Panc1 (cell line): ENCODE measurements around the gene RHBDD1. TPM values are rescaled to one million over a fixed set of nuclear protein-coding genes. Genes with fewer than 3 reads are reported as not detected.

ENCODE experiments used
- ATAC-seq: fragments of 200-7000 bp; cut with Tn5 transposase; 2 replicates; pipeline ENCODE4 v1.9.1; 2020; ENCODE audit warnings: mild to moderate bottlenecking, moderate library complexity
- BruUV-seq: library from RNA; stranded (reverse); fragments of 400-500 nt; replicated peaks from 2 replicates; lab custom pipeline; 2021; lab: Mats Ljungman, UMichigan
- CTCF ChIA-PET: fragments of 300-600 bp; sonication (Branson Sonifier 250); formaldehyde crosslinking; loops from one replicate; lab custom pipeline; 2022; ENCODE audit warnings: antibody characterized with exemption; lab: Charles Lee
- POLR2A ChIA-PET: fragments of 300-600 bp; sonication (Branson Sonifier 250); formaldehyde crosslinking; loops from one replicate; lab custom pipeline; 2022; ENCODE audit warnings: antibody characterized with exemption; lab: Charles Lee
- DNase-seq: peaks from one replicate; pipeline ENCODE4 v3.0.0-alpha.2; 2010; ENCODE audit warnings: low read depth, low spot score
- H3K27ac ChIP-seq: 2 replicates; pipeline ENCODE4 v1.5.1; 2011; ENCODE audit warnings: mild to moderate bottlenecking, low read length, inconsistent platforms
- H3K27me3 ChIP-seq: fragments of 200-500 bp; sonication (Bioruptor generic); 2 replicates; pipeline ENCODE4 v1.6.0; 2014; ENCODE audit warnings: low read length, inconsistent platforms; ENCODE audit not compliant: control insufficient read depth, insufficient read depth
- H3K36me3 ChIP-seq: fragments of 200-500 bp; sonication (Bioruptor generic); 2 replicates; pipeline ENCODE4 v1.5.1; 2014; ENCODE audit warnings: inconsistent platforms, mild to moderate bottlenecking, low read length, moderate library complexity; ENCODE audit not compliant: control insufficient read depth, insufficient read depth
- H3K4me1 ChIP-seq: 2 replicates; pipeline ENCODE4 v1.5.1; 2011; ENCODE audit warnings: inconsistent platforms, mild to moderate bottlenecking, low read length, moderate library complexity; ENCODE audit not compliant: control insufficient read depth, insufficient read depth
- H3K4me3 ChIP-seq, 2 experiments: 2 replicates each; pipeline ENCODE4 v1.5.1; 2011 to 2012; ENCODE audit warnings: low read depth in 2 of 2, low read length in 2 of 2, mild to moderate bottlenecking in 2 of 2, inconsistent platforms in 1 of 2, moderate library complexity in 1 of 2
- H3K9me3 ChIP-seq: fragments of 200-500 bp; sonication (Bioruptor generic); 2 replicates; pipeline ENCODE4 v1.5.1; 2014; ENCODE audit warnings: low read depth, mild to moderate bottlenecking, inconsistent platforms, low read length, moderate library complexity; ENCODE audit not compliant: control insufficient read depth, insufficient read depth
- CTCF ChIP-seq: fragments of 450-650 bp; IDR thresholded peaks from 2 replicates; pipeline ENCODE4 v1.5.1; 2017; ENCODE audit warnings: mild to moderate bottlenecking
- POLR2AphosphoS5 ChIP-seq: IDR thresholded peaks from 2 replicates; pipeline ENCODE4 v1.6.1; 2012; ENCODE audit warnings: mild to moderate bottlenecking, low read depth, low read length, moderate library complexity
- SIN3A ChIP-seq: IDR thresholded peaks from 2 replicates; pipeline ENCODE4 v1.6.1; 2012; ENCODE audit warnings: low read depth, mild to moderate bottlenecking, low read length, moderate library complexity, borderline replicate concordance; ENCODE audit not compliant: insufficient read depth
- TCF7L2 ChIP-seq: IDR thresholded peaks from 2 replicates; pipeline ENCODE4 v1.6.1; 2011; ENCODE audit warnings: mild to moderate bottlenecking, low read depth, low read length, inconsistent platforms
- in situ Hi-C: cut with HindIII; loops from 2 replicates; pipeline ENCODE4 v1.10.0; 2016; ENCODE audit warnings: low sequenced_read_pairs, low pct_unique_long_range_greater_than_20kb
- intact Hi-C: fragments of 100-400 bp; cut with micrococcal nuclease; formaldehyde crosslinking; loops from one replicate; pipeline ENCODE4 v1.10.0; 2022; ENCODE audit not compliant: unreplicated experiment
- total RNA-seq: library from RNA; stranded (reverse); gene quantifications from one replicate; pipeline ENCODE4 v1.2.1, GENCODE V29; 2021; ENCODE audit not compliant: unreplicated experiment
- TF ChIP-seq, protein P1 (sequence below), 2 experiments: IDR thresholded peaks; 2 replicates each; pipeline ENCODE4 v1.6.1; 2011 to 2012; ENCODE audit warnings: low read depth in 2 of 2, control low read depth in 1 of 2, low read length in 1 of 2, mild to moderate bottlenecking in 1 of 2, moderate library complexity in 1 of 2; ENCODE audit not compliant: insufficient read depth in 1 of 2

Gene RHBDD1
- total RNA-seq, 1 experiment from 2014 or later = 25.3 TPM

DNA sequence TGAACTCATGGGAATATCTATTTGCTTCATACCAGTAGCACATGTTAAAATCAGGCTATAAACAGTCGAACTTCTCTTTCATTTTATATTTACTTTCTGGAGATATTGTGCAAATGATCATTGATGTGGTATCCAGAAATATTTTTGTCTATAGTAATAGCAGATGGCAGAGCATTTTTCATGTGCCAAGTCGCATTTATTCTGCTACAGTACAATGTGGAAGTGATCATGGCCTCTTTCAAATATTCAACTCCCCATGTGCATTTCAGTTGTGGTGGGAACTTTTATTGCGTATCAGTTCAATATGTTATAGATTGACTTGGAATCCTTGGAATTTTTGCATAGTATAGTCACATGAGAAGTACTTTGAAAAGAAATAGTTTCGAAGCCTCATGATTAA is 57.4 kb downstream of the RHBDD1 start:
- no peak for DNase-seq
- no TSS peak for BruUV-seq
- no peak for ATAC-seq
- in situ Hi-C loops (no loop called here), intact Hi-C loops (no loop called here)
- ChIA-PET CTCF (no interaction called here), POLR2A (no interaction called here)
- Histone ChIP-seq H3K36me3 (no peaks in the 10 kb centered on the region), H3K9me3 (no peaks in the 10 kb centered on the region), H3K4me1 (no peaks in the 10 kb centered on the region), H3K27me3 (no peaks in the 10 kb centered on the region), H3K4me3 (no peak overlapping the region), H3K27ac (no peak overlapping the region)
- no peak for TF ChIP-seq POLR2AphosphoS5
- TF ChIP-seq TCF7L2 = no peak
- TF ChIP-seq, protein P1, sequence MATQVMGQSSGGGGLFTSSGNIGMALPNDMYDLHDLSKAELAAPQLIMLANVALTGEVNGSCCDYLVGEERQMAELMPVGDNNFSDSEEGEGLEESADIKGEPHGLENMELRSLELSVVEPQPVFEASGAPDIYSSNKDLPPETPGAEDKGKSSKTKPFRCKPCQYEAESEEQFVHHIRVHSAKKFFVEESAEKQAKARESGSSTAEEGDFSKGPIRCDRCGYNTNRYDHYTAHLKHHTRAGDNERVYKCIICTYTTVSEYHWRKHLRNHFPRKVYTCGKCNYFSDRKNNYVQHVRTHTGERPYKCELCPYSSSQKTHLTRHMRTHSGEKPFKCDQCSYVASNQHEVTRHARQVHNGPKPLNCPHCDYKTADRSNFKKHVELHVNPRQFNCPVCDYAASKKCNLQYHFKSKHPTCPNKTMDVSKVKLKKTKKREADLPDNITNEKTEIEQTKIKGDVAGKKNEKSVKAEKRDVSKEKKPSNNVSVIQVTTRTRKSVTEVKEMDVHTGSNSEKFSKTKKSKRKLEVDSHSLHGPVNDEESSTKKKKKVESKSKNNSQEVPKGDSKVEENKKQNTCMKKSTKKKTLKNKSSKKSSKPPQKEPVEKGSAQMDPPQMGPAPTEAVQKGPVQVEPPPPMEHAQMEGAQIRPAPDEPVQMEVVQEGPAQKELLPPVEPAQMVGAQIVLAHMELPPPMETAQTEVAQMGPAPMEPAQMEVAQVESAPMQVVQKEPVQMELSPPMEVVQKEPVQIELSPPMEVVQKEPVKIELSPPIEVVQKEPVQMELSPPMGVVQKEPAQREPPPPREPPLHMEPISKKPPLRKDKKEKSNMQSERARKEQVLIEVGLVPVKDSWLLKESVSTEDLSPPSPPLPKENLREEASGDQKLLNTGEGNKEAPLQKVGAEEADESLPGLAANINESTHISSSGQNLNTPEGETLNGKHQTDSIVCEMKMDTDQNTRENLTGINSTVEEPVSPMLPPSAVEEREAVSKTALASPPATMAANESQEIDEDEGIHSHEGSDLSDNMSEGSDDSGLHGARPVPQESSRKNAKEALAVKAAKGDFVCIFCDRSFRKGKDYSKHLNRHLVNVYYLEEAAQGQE (IDR thresholded peaks at IDR 0.05; ENCODE audit: insufficient read depth in 1 of 2, low read depth in 2 of 2, low read length in 1 of 2) = no peak
- no peak for TF ChIP-seq SIN3A
- no peak for TF ChIP-seq CTCF

DNA sequence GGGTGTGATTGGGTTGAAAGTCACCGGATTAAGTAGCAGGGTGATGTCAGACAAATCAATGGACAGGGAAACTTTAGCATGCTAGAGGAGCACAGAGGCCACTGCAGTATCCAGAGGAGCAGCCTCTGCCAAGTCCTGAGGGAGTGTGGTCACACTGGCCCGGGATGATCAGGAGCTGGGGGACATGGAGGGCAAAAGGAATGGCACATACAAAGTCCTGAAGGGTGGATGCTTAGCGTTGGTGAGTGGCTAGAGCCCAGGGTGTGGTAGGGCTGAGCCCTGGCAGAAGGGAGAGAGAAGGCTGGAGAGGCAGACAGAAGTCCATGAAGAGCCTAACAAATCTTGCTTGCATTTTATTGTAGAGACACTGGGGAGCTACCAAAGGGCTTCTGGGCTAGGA is 58.9 kb downstream of the RHBDD1 start:
- DNase-seq = no peak
- ChIA-PET POLR2A (no interaction called here), CTCF (no interaction called here)
- H3K9me3 ChIP-seq = no peaks in the 10 kb centered on the region
- H3K27ac ChIP-seq = no peak overlapping the region
- ATAC-seq = no peak
- no peaks in the 10 kb centered on the region for H3K27me3 ChIP-seq
- in situ Hi-C loops = no loop called here
- intact Hi-C loops = no loop called here
- no peak overlapping the region for H3K4me3 ChIP-seq
- H3K36me3 ChIP-seq = no peaks in the 10 kb centered on the region
- TF ChIP-seq POLR2AphosphoS5 (no peak), TCF7L2 (no peak), SIN3A (no peak), CTCF (no peak)
- TF ChIP-seq, protein P1 (IDR thresholded peaks at IDR 0.05; ENCODE audit: insufficient read depth in 1 of 2, low read depth in 2 of 2, low read length in 1 of 2) = no peak
- H3K4me1 ChIP-seq = no peaks in the 10 kb centered on the region
- no TSS peak for BruUV-seq
